Mesothelial cell of epicardium (in vitro differentiated cells): ENCODE measurements around the gene KHDC4. TPM values are rescaled to one million over a fixed set of nuclear protein-coding genes. Genes with fewer than 3 reads are reported as not detected.

Experiments
- DNase-seq, 2 experiments: peaks; one replicate each; pipeline ENCODE4 v3.0.0; 2021; ENCODE audit warnings: low spot score in 2 of 2; ENCODE audit not compliant: unreplicated experiment in 2 of 2
- H3K27ac Mint-ChIP-seq: 2 replicates; pipeline ENCODE4 v1.8.0; 2021; ENCODE audit warnings: mixed read lengths
- H3K27me3 Mint-ChIP-seq: 2 replicates; pipeline ENCODE4 v1.8.0; 2021; ENCODE audit warnings: low read depth, mixed read lengths
- H3K36me3 Mint-ChIP-seq: 2 replicates; pipeline ENCODE4 v1.8.0; 2021; ENCODE audit warnings: mixed read lengths
- H3K4me1 Mint-ChIP-seq: 2 replicates; pipeline ENCODE4 v1.8.0; 2021; ENCODE audit warnings: mixed read lengths
- H3K4me3 Mint-ChIP-seq: 2 replicates; pipeline ENCODE4 v1.8.0; 2021; ENCODE audit warnings: mild to moderate bottlenecking, moderate library complexity, mixed read lengths
- H3K9me3 Mint-ChIP-seq: 2 replicates; pipeline ENCODE4 v1.8.0; 2021; ENCODE audit warnings: mixed read lengths
- CTCF ChIP-seq: fragments of 200-600 bp; sonication (generic); IDR thresholded peaks from one replicate; pipeline ENCODE4 v1.5.0; 2021; ENCODE audit warnings: antibody characterized with exemption; ENCODE audit not compliant: unreplicated experiment
- total RNA-seq: library from RNA; stranded (reverse); gene quantifications from 3 replicates; pipeline ENCODE4 v1.2.1, GENCODE V29; 2021

Gene KHDC4
- total RNA-seq, 1 donor from 2014 or later = 70.1 TPM

GRCh38 chr1:155890251-155890650 lies 44.0 kb downstream of the KHDC4 start:
- no peak for TF ChIP-seq CTCF
- DNase-seq = no peak
- H3K36me3 Mint-ChIP-seq = no peaks in the 10 kb centered on the region
- no peak overlapping the region for H3K27ac Mint-ChIP-seq
- H3K27me3 Mint-ChIP-seq = no peaks in the 10 kb centered on the region
- H3K4me3 Mint-ChIP-seq = no peak overlapping the region
- no peaks in the 10 kb centered on the region for H3K9me3 Mint-ChIP-seq
- peaks cover 14% of the 10 kb centered on the region for H3K4me1 Mint-ChIP-seq

- Mint-ChIP-seq H3K27me3 (no peaks in the 10 kb centered on the region), H3K4me3 (no peak overlapping the region)
- no peak for TF ChIP-seq CTCF
These were observed 44.6 kb downstream of the KHDC4 start for GRCh38 chr1:155889566-155889965.

GRCh38 chr1:155888481-155888880 lies 45.7 kb downstream of the KHDC4 start:
- no peak overlapping the region for H3K4me3 Mint-ChIP-seq
- DNase-seq = no peak
- peaks cover 7% of the 10 kb centered on the region for H3K27me3 Mint-ChIP-seq
- H3K36me3 Mint-ChIP-seq = no peaks in the 10 kb centered on the region
- no peak overlapping the region for H3K27ac Mint-ChIP-seq
- no peaks in the 10 kb centered on the region for H3K9me3 Mint-ChIP-seq
- H3K4me1 Mint-ChIP-seq = peaks cover 10% of the 10 kb centered on the region
- TF ChIP-seq CTCF = no peak

More at GRCh38 chr1:155889566-155889965, 44.6 kb downstream of the KHDC4 start:
- Mint-ChIP-seq H3K36me3 (no peaks in the 10 kb centered on the region), H3K9me3 (no peaks in the 10 kb centered on the region), H3K4me1 (peaks cover 14% of the 10 kb centered on the region), H3K27ac (no peak overlapping the region)
- DNase-seq = no peak

- TF ChIP-seq CTCF = no peak
- no peaks in the 10 kb centered on the region for H3K4me1 Mint-ChIP-seq
- no peak overlapping the region for H3K27ac Mint-ChIP-seq
- peaks cover 26% of the 10 kb centered on the region for H3K27me3 Mint-ChIP-seq
- H3K9me3 Mint-ChIP-seq = no peaks in the 10 kb centered on the region
- no peak overlapping the region for H3K4me3 Mint-ChIP-seq
- H3K36me3 Mint-ChIP-seq = no peaks in the 10 kb centered on the region
- no peak for DNase-seq
These were observed 49.2 kb downstream of the KHDC4 start for GRCh38 chr1:155884982-155885381.

- DNase-seq = no peak
- no peaks in the 10 kb centered on the region for H3K4me1 Mint-ChIP-seq
- H3K4me3 Mint-ChIP-seq = no peak overlapping the region
- no peak for TF ChIP-seq CTCF
- no peaks in the 10 kb centered on the region for H3K36me3 Mint-ChIP-seq
- H3K27me3 Mint-ChIP-seq = peaks cover 32% of the 10 kb centered on the region
- H3K9me3 Mint-ChIP-seq = no peaks in the 10 kb centered on the region
- no peak overlapping the region for H3K27ac Mint-ChIP-seq
These were observed 49.9 kb downstream of the KHDC4 start for GRCh38 chr1:155884031-155884960.
